ENCODE results near the gene NCAPD3.

GRCh38 chr11:134155456-134155855 is 68.3 kb downstream of the NCAPD3 start:
- TF ChIP-seq CTCF (IDR thresholded peaks at IDR 0.05): no peak
- TF ChIP-seq POLR2A (IDR thresholded peaks at IDR 0.05): no peak

All from adrenal gland (tissue), 5 donors.